K562 (cell line): ENCODE data around the gene ELF1. TPM values are rescaled to one million over a fixed set of nuclear protein-coding genes. Genes with fewer than 3 reads are reported as not detected.

Experiments
- ATAC-seq: fragments of 200-7000 bp; cut with Tn5 transposase; 3 replicates; pipeline ENCODE4 v1.9.1; 2020; ENCODE audit warnings: moderate library complexity
- BruUV-seq: library from RNA; stranded (reverse); fragments of 400-500 nt; replicated peaks from 2 replicates; lab custom pipeline; 2021; lab: Mats Ljungman, UMichigan
- CTCF ChIA-PET: fragments of 300-600 bp; formaldehyde crosslinking; extraction: SDS; loops from one replicate; lab custom pipeline; 2021; ENCODE audit warnings: low intra/inter-chr PET ratio; lab: Yijun Ruan, JAX
- POLR2A ChIA-PET: fragments of 300-600, 350-650 bp; sonication (Branson Sonifier 250); formaldehyde crosslinking; extraction: SDS; loops from one replicate; lab custom pipeline; 2021; ENCODE audit warnings: antibody characterized with exemption, inconsistent platforms; lab: Yijun Ruan, JAX
- DNase-seq, 4 experiments: peaks; one replicate each; pipeline versions ENCODE4 v3.0.0 to v3.0.0-alpha.2; 2011 to 2018; ENCODE audit warnings: low spot score in 3 of 4, mixed read lengths in 3 of 4; ENCODE audit errors: extremely low read depth in 1 of 4
- FAIRE-seq: peaks from 2 replicates; lab custom pipeline; 2011; peaks lifted over from hg19 to GRCh38; lab: Jason Lieb, UNC
- H2AFZ ChIP-seq: 2 replicates; pipeline ENCODE4 v1.6.0; 2011; ENCODE audit warnings: low read depth, low read length, control low read depth, inconsistent platforms
- H3K27ac ChIP-seq: fragments of 200-600 bp; 3 replicates; pipeline ENCODE4 v1.8.0; 2011; ENCODE audit warnings: low read depth, mild to moderate bottlenecking, control low read depth, inconsistent platforms, low read length, moderate library complexity, mixed read lengths; ENCODE audit errors: extremely low read depth
- H3K27me3 ChIP-seq, 2 experiments: fragments of 300-600 bp in 1 of 2; 2 replicates in 1 of 2; 3 replicates in 1 of 2; pipeline versions ENCODE4 v1.6.0 to v1.8.0; 2011; ENCODE audit warnings: inconsistent platforms in 2 of 2, low read length in 2 of 2, mild to moderate bottlenecking in 1 of 2, mixed read lengths in 1 of 2, moderate library complexity in 1 of 2; ENCODE audit not compliant: control insufficient read depth in 2 of 2, insufficient read depth in 2 of 2
- H3K36me3 ChIP-seq: fragments of 300-600 bp; 3 replicates; pipeline ENCODE4 v1.8.0; 2011; ENCODE audit warnings: mild to moderate bottlenecking, low read length, inconsistent platforms; ENCODE audit not compliant: control insufficient read depth, insufficient read depth
- H3K4me1 ChIP-seq, 2 experiments: fragments of 200-600 bp in 1 of 2; replicated peaks in 1 of 2; 2 replicates in 1 of 2; 3 replicates in 1 of 2; pipeline versions ENCODE4 v1.5.1 to v1.8.0; 2011; ENCODE audit warnings: inconsistent platforms in 2 of 2, low read length in 2 of 2, mild to moderate bottlenecking in 1 of 2, mixed read lengths in 1 of 2, moderate library complexity in 1 of 2; ENCODE audit not compliant: control insufficient read depth in 2 of 2, insufficient read depth in 2 of 2
- H3K4me2 ChIP-seq: 2 replicates; pipeline ENCODE4 v1.6.1; 2011; ENCODE audit warnings: low read length, control low read depth, inconsistent platforms, mixed read lengths; ENCODE audit not compliant: insufficient read depth
- H3K4me3 ChIP-seq: fragments of 200-600 bp; sonication (generic), shearing (Covaris generic); 2 replicates; pipeline ENCODE4 v1.5.1; 2016; ENCODE audit warnings: control low read depth, inconsistent platforms
- H3K79me2 ChIP-seq: fragments of 200-600 bp; 3 replicates; pipeline ENCODE4 v1.8.0; 2011; ENCODE audit warnings: low read length, inconsistent platforms; ENCODE audit not compliant: control insufficient read depth, insufficient read depth
- H3K9ac ChIP-seq, 2 experiments: 2 replicates each; pipeline versions ENCODE4 v1.6.0 to v1.6.1; 2011; ENCODE audit warnings: low read depth in 2 of 2, low read length in 2 of 2, control low read depth in 1 of 2, inconsistent platforms in 1 of 2, mild to moderate bottlenecking in 1 of 2, mixed read lengths in 1 of 2; ENCODE audit not compliant: insufficient read depth in 1 of 2
- H3K9me1 ChIP-seq: one replicate; pipeline ENCODE4 v1.6.0; 2011; ENCODE audit warnings: inconsistent platforms, mild to moderate bottlenecking, low read length, moderate library complexity; ENCODE audit not compliant: control insufficient read depth, insufficient read depth
- H3K9me3 ChIP-seq: replicated peaks from 2 replicates; pipeline ENCODE4 v1.5.1; 2011; ENCODE audit warnings: low read depth, low read length, inconsistent platforms; ENCODE audit not compliant: control insufficient read depth, insufficient read depth
- H4K20me1 ChIP-seq: replicated peaks from 2 replicates; pipeline ENCODE4 v1.6.1; 2011; ENCODE audit warnings: low read length, inconsistent platforms, mixed read lengths; ENCODE audit not compliant: control insufficient read depth, insufficient read depth
- BRD9 ChIP-seq: fragments of 450-650 bp; IDR thresholded peaks from 2 replicates; pipeline ENCODE4 v1.6.1; 2018; ENCODE audit warnings: low read depth; ENCODE audit not compliant: partially characterized antibody
- GATAD2B ChIP-seq: fragments of 450-650 bp; IDR thresholded peaks from 2 replicates; pipeline ENCODE4 v1.6.1; 2017; ENCODE audit warnings: mild to moderate bottlenecking, borderline replicate concordance
- HCFC1 ChIP-seq: IDR thresholded peaks from 2 replicates; pipeline ENCODE4 v1.6.1; 2012; ENCODE audit warnings: low read depth, low read length, improper control_type of control experiment
- KLF1 ChIP-seq: fragments of 450-650 bp; IDR thresholded peaks from 2 replicates; pipeline ENCODE4 v1.6.1; 2016; ENCODE audit warnings: missing genetic modification characterization, missing compliant biosample characterization
- MAFF ChIP-seq: IDR thresholded peaks from 2 replicates; pipeline ENCODE4 v1.6.1; 2012; ENCODE audit warnings: low read length, improper control_type of control experiment
- MCM2 ChIP-seq: fragments of 450-650 bp; IDR thresholded peaks from 2 replicates; pipeline ENCODE4 v1.6.1; 2017; ENCODE audit warnings: low read depth, mild to moderate bottlenecking
- NR2C2 ChIP-seq, 2 experiments: fragments of 200-800 bp in 1 of 2; sonication (Bioruptor generic) in 1 of 2; sonication (generic) in 1 of 2; formaldehyde crosslinking in 1 of 2; IDR thresholded peaks; 2 replicates each; pipeline versions ENCODE4 v1.6.1 to v1.8.0; 2016 to 2022; ENCODE audit warnings: mild to moderate bottlenecking in 1 of 2, missing compliant biosample characterization in 1 of 2, missing genetic modification characterization in 1 of 2, missing genetic modification reagents in 1 of 2
- NR2F6 ChIP-seq: fragments of 450-650 bp; formaldehyde crosslinking; IDR thresholded peaks from 2 replicates; pipeline ENCODE4 v1.4.0; 2020; ENCODE audit warnings: mild to moderate bottlenecking
- PRPF4 ChIP-seq: fragments of 200-400 bp; formaldehyde crosslinking; IDR thresholded peaks from one replicate; pipeline ENCODE4 v1.6.1; 2017; ENCODE audit warnings: low read length, low read depth, mild to moderate bottlenecking; ENCODE audit not compliant: insufficient read depth, poor library complexity, severe bottlenecking
- ZFP30 ChIP-seq: fragments of 250-450 bp; sonication (Bioruptor Pico); IDR thresholded peaks from 2 replicates; pipeline ENCODE4 v1.8.0; 2022; ENCODE audit warnings: moderate library complexity, mild to moderate bottlenecking, inconsistent platforms, borderline replicate concordance
- ZNF12 ChIP-seq: sonication (generic); formaldehyde crosslinking; IDR thresholded peaks from 2 replicates; pipeline ENCODE4 v1.4.0; 2020; ENCODE audit warnings: mild to moderate bottlenecking, missing genetic modification reagents
- ZNF232 ChIP-seq: sonication (generic); formaldehyde crosslinking; IDR thresholded peaks from 2 replicates; pipeline ENCODE4 v1.8.0; 2022; ENCODE audit warnings: mild to moderate bottlenecking, missing genetic modification reagents
- ZNF780A ChIP-seq: fragments of 250-450 bp; sonication (Bioruptor Pico); IDR thresholded peaks from 2 replicates; pipeline ENCODE4 v1.5.0; 2021; ENCODE audit warnings: mild to moderate bottlenecking
- WGBS: fragments of 100-300 bp; shearing (Covaris generic); methylation state at CpG from one replicate; pipeline ENCODE4 v1.1.6; 2016; ENCODE audit warnings: low coverage, mixed read lengths; ENCODE audit not compliant: insufficient coverage; ENCODE audit errors: missing lambda C conversion rate; 5-methylcytosine and 5-hydroxymethylcytosine counted together
- in situ Hi-C: fragments of 300-500 bp; cut with MboI; formaldehyde crosslinking; loops from 4 replicates; pipeline ENCODE4 v1.15.0; 2018; ENCODE audit warnings: inconsistent platforms, mixed read lengths
- intact Hi-C: fragments of 100-400 bp; cut with micrococcal nuclease; formaldehyde crosslinking; loops from 2 replicates; pipeline ENCODE4 v1.14.2; 2022
- polyA plus RNA-seq, 8 experiments: library from polyadenylated mRNA; depleted of rRNA in 4 of 8; stranded (reverse) in 5 of 8; unstranded in 3 of 8; fragments of >200 nt; fragmentation: Nextera tagmentation in 2 of 8; fragmentation: Illumina TruSeq in 1 of 8; extraction: Ambion mirVana in 2 of 8; extraction: Trizol in 1 of 8; gene quantifications; 2 replicates each; pipeline versions ENCODE4 v1.2.1 to v1.2.3, GENCODE V29; 2011 to 2014; ENCODE audit warnings: inconsistent platforms in 1 of 8, missing spikeins in 1 of 8
- total RNA-seq, 7 experiments: library from RNA; depleted of rRNA in 6 of 7; stranded (reverse); fragments of >200 nt in 6 of 7; fragmentation: Illumina TruSeq in 2 of 7; extraction: Trizol in 2 of 7; gene quantifications; 2 replicates each; pipeline versions ENCODE4 v1.2.1 to v1.2.3, GENCODE V29; 2011 to 2021; ENCODE audit warnings: low replicate concordance in 1 of 7
- TF ChIP-seq, protein P1 (sequence below): fragments of 250-450 bp; sonication (Bioruptor Pico); IDR thresholded peaks from 2 replicates; pipeline ENCODE4 v1.8.0; 2022; ENCODE audit warnings: moderate library complexity, mild to moderate bottlenecking, inconsistent platforms
- TF ChIP-seq, protein P2 (sequence below): fragments of 250-450 bp; sonication (Bioruptor Pico); IDR thresholded peaks from 2 replicates; pipeline ENCODE4 v1.8.0; 2021; ENCODE audit warnings: moderate library complexity, mild to moderate bottlenecking, inconsistent platforms
- TF ChIP-seq, protein P3 (sequence below): fragments of 250-450 bp; sonication (Bioruptor Pico); IDR thresholded peaks from 2 replicates; pipeline ENCODE4 v1.9.0; 2021; ENCODE audit warnings: mild to moderate bottlenecking, inconsistent platforms

The ELF1 gene
- total and polyA plus RNA-seq, 9 of the 15 experiments (the other 6 are each of a cell fraction or from before 2014, with no cell fraction given): 24.7 to 54.4 (median 33.4) TPM

DNA sequence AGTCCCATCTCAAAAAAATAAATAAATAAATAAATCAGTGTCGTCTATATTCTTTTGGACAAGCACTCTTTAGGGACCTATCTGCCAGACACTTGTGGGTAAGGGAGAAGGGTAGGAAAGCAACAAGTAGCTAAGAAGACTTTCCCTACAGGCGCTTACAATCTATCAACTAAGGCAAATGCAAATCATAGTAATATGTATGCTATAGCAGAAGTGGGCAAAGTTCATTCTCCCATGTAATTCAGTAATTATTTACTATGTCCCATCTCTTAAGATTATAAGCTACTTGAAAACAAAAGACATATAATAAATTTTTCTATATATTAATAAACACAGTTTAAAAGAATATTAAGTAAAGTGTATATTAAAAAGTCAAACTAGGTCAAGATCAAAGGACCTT is 16.5 kb downstream of the ELF1 start:
- TF ChIP-seq ZNF232 (CRISPR knock-in tag) (no peak), BRD9 (no peak), MAFF (no peak), KLF1 (tag) (no peak), ZNF12 (CRISPR knock-in tag) (no peak), GATAD2B (no peak), MCM2 (no peak), PRPF4 (no peak), HCFC1 (no peak), NR2F6 (CRISPR knock-in tag) (no peak), NR2C2 (CRISPR knock-in tag; IDR thresholded peaks at IDR 0.05) (no peak), NR2C2 (tag; IDR thresholded peaks at IDR 0.05) (no peak), ZNF780A (no peak), ZFP30 (CRISPR knock-in tag) (no peak)
- TF ChIP-seq, protein P1, sequence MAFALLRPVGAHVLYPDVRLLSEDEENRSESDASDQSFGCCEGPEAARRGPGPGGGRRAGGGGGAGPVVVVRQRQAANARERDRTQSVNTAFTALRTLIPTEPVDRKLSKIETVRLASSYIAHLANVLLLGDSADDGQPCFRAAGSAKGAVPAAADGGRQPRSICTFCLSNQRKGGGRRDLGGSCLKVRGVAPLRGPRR (CRISPR knock-in tag): no peak
- TF ChIP-seq, protein P2, sequence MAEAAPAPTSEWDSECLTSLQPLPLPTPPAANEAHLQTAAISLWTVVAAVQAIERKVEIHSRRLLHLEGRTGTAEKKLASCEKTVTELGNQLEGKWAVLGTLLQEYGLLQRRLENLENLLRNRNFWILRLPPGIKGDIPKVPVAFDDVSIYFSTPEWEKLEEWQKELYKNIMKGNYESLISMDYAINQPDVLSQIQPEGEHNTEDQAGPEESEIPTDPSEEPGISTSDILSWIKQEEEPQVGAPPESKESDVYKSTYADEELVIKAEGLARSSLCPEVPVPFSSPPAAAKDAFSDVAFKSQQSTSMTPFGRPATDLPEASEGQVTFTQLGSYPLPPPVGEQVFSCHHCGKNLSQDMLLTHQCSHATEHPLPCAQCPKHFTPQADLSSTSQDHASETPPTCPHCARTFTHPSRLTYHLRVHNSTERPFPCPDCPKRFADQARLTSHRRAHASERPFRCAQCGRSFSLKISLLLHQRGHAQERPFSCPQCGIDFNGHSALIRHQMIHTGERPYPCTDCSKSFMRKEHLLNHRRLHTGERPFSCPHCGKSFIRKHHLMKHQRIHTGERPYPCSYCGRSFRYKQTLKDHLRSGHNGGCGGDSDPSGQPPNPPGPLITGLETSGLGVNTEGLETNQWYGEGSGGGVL (CRISPR knock-in tag): no peak
- TF ChIP-seq, protein P3, sequence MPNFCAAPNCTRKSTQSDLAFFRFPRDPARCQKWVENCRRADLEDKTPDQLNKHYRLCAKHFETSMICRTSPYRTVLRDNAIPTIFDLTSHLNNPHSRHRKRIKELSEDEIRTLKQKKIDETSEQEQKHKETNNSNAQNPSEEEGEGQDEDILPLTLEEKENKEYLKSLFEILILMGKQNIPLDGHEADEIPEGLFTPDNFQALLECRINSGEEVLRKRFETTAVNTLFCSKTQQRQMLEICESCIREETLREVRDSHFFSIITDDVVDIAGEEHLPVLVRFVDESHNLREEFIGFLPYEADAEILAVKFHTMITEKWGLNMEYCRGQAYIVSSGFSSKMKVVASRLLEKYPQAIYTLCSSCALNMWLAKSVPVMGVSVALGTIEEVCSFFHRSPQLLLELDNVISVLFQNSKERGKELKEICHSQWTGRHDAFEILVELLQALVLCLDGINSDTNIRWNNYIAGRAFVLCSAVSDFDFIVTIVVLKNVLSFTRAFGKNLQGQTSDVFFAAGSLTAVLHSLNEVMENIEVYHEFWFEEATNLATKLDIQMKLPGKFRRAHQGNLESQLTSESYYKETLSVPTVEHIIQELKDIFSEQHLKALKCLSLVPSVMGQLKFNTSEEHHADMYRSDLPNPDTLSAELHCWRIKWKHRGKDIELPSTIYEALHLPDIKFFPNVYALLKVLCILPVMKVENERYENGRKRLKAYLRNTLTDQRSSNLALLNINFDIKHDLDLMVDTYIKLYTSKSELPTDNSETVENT (CRISPR knock-in tag): no peak
- Histone ChIP-seq H3K4me2 (no peak overlapping the region), H3K79me2 (peaks cover 100% of the 10 kb centered on the region), H3K27ac (no peak overlapping the region), H3K27me3 (no peaks in the 10 kb centered on the region), H3K9me1 (no peaks in the 10 kb centered on the region), H3K4me1 (peaks cover 4 to 42% of the 10 kb centered on the region in 2 experiments), H3K9me3 (peaks cover 4% of the 10 kb centered on the region; the same call in 1 of the 2 replicates), H2AFZ (no peak overlapping the region), H4K20me1 (no peaks in the 10 kb centered on the region), H3K4me3 (no peak overlapping the region), H3K36me3 (peaks cover 32% of the 10 kb centered on the region), H3K9ac (peak overlapping the region in 1 of 2 experiments; percentile 63; a peak in 1 of 4 replicates)
- POLR2A ChIA-PET: interaction anchor here (0.8 to 1.0 kb wide), 3 partner anchors 10 to 58 kb away, joined by 3 read pairs; no protein-coding TSS in a partner anchor
- intact Hi-C loops (no loop called here), in situ Hi-C loops (no loop called here)
- 73% methylated on average over 2 of the region's 2 CpGs for WGBS
- DNase-seq (no peak), ATAC-seq (no peak), FAIRE-seq (no peak)
- no TSS peak for BruUV-seq
- CTCF ChIA-PET: no interaction called here
